ENCODE results near the gene GPR17. TPM values are rescaled to one million over a fixed set of nuclear protein-coding genes. Genes with fewer than 3 reads are reported as not detected.

The GPR17 gene
- total and polyA plus RNA-seq, 4 donors = 0.30 to 1.4 (median 0.40) TPM; not detected in 1

DNA sequence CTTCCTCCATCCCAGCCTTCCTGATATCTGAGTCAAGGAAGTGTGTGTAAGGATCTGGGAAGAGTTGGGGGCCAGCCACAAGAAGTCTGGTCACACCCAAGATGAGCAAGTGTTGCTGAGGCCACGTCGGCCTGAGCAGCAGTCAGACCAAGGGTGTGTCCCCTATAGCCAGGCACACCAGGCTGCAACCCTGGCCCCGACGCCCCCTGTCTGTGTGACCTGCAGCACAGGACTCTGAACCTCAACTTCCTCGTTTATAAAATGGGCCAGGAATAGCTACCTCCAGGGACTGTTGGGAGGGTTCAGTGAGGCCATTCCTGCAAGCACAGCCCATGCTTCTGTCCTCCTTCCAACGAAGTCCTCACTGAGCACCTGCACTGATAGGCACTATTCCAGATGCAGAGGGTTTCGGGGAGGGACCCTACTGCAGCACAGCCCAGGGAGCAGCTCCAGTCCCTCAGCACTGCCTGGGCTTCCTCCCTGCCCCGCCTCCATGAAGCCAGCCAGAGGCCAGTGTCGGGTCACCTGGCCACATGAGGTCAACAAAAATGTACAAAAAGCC, 16.1 kb downstream of the GPR17 start:
- TF ChIP-seq, protein P1, sequence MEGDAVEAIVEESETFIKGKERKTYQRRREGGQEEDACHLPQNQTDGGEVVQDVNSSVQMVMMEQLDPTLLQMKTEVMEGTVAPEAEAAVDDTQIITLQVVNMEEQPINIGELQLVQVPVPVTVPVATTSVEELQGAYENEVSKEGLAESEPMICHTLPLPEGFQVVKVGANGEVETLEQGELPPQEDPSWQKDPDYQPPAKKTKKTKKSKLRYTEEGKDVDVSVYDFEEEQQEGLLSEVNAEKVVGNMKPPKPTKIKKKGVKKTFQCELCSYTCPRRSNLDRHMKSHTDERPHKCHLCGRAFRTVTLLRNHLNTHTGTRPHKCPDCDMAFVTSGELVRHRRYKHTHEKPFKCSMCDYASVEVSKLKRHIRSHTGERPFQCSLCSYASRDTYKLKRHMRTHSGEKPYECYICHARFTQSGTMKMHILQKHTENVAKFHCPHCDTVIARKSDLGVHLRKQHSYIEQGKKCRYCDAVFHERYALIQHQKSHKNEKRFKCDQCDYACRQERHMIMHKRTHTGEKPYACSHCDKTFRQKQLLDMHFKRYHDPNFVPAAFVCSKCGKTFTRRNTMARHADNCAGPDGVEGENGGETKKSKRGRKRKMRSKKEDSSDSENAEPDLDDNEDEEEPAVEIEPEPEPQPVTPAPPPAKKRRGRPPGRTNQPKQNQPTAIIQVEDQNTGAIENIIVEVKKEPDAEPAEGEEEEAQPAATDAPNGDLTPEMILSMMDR (IDR thresholded peaks at IDR 0.05; ENCODE audit: control extremely low read depth, extremely low read depth) = no peak
- no peak for DNase-seq
- H3K27ac ChIP-seq (ENCODE audit: low read depth in 1 of 2, low read length in 1 of 2) = peak overlapping the region; percentile 79

GRCh38 chr2:127662937-127663565, 17.1 kb downstream of the GPR17 start:
- TF ChIP-seq, protein P1 (IDR thresholded peaks at IDR 0.05; ENCODE audit: control extremely low read depth, extremely low read depth) = no peak
- WGBS, 2 donors = 69 to 77% methylated on average over 9 of the region's 9 CpGs
- Histone ChIP-seq H3K36me3 (ENCODE audit: control insufficient read depth in 4 of 4, insufficient read depth in 4 of 4, low read length in 4 of 4) (no peaks in the 10 kb centered on the region), H3K9me3 (ENCODE audit: control insufficient read depth in 4 of 4, insufficient read depth in 3 of 4, low read length in 3 of 4) (peaks cover 0 to 2% (median 0%) of the 10 kb centered on the region in 4 donors), H3K4me3 (no peak overlapping the region), H3K4me1 (ENCODE audit: control insufficient read depth in 5 of 5, insufficient read depth in 5 of 5, low read length in 5 of 5) (peaks cover 0 to 38% (median 0%) of the 10 kb centered on the region in 5 donors), H3K27me3 (ENCODE audit: control insufficient read depth in 3 of 3, insufficient read depth in 3 of 3, low read length in 2 of 3) (peaks cover 0 to 32% (median 20%) of the 10 kb centered on the region in 3 donors), H3K27ac (ENCODE audit: low read depth in 1 of 2, low read length in 1 of 2) (peak overlapping the region; percentile 46 to 50), H3K9ac (ENCODE audit: insufficient read depth in 1 of 2, low read length in 2 of 2) (no peak overlapping the region)
- DNase-seq = no peak
- no peak for ATAC-seq (ENCODE audit: insufficient read depth, low FRiP score)

More for the DNA sequence above, 16.1 kb downstream of the GPR17 start:
- whole genome bisulfite sequencing, 2 donors = 53 to 65% methylated on average over 9 of the region's 9 CpGs
- Histone ChIP-seq H3K36me3 (ENCODE audit: control insufficient read depth in 4 of 4, insufficient read depth in 4 of 4, low read length in 4 of 4) (peaks cover 0 to 4% (median 0%) of the 10 kb centered on the region in 4 donors), H3K4me1 (ENCODE audit: control insufficient read depth in 5 of 5, insufficient read depth in 5 of 5, low read length in 5 of 5) (peaks cover 0 to 44% (median 0%) of the 10 kb centered on the region in 5 donors), H3K4me3 (no peak overlapping the region), H3K9me3 (ENCODE audit: control insufficient read depth in 4 of 4, insufficient read depth in 3 of 4, low read length in 3 of 4) (peaks cover 0 to 2% (median 0%) of the 10 kb centered on the region in 4 donors), H3K9ac (ENCODE audit: insufficient read depth in 1 of 2, low read length in 2 of 2) (no peak overlapping the region), H3K27me3 (ENCODE audit: control insufficient read depth in 3 of 3, insufficient read depth in 3 of 3, low read length in 2 of 3) (peaks cover 0 to 32% (median 20%) of the 10 kb centered on the region in 3 donors)
- ATAC-seq (ENCODE audit: insufficient read depth, low FRiP score) = no peak

DNA sequence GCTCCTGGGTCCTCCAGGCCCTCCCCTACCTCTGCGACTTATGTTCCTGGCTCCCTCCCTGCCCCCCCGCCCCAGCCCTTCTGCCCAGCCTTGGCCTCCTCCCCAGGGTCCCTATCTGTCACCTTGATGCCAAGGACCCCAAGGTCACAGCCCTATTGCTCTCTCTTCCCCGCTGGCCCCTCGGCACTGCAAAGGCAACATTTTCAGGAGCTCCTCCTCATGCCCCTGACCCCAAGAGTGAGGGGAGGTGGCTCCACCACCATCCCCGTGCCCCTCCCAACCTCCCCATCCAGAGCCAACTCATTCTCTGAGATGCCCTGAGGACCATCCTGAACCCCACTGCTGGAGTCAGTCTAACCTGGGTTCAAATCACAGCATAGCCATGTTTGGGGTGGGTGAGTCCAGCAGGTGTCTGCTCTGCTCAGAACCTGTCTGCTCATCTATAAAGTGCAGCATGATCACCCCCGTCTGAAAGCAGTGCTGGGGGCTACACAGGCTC, 17.7 kb downstream of the GPR17 start:
- Histone ChIP-seq H3K9me3 (ENCODE audit: control insufficient read depth in 4 of 4, insufficient read depth in 3 of 4, low read length in 3 of 4) (peaks cover 0 to 2% (median 0%) of the 10 kb centered on the region in 4 donors), H3K4me3 (no peak overlapping the region), H3K9ac (ENCODE audit: insufficient read depth in 1 of 2, low read length in 2 of 2) (no peak overlapping the region), H3K27me3 (ENCODE audit: control insufficient read depth in 3 of 3, insufficient read depth in 3 of 3, low read length in 2 of 3) (peaks cover 0 to 32% (median 20%) of the 10 kb centered on the region in 3 donors), H3K36me3 (ENCODE audit: control insufficient read depth in 4 of 4, insufficient read depth in 4 of 4, low read length in 4 of 4) (no peaks in the 10 kb centered on the region), H3K4me1 (ENCODE audit: control insufficient read depth in 5 of 5, insufficient read depth in 5 of 5, low read length in 5 of 5) (peaks cover 0 to 37% (median 0%) of the 10 kb centered on the region in 5 donors), H3K27ac (ENCODE audit: low read depth in 1 of 2, low read length in 1 of 2) (peak overlapping the region; percentile 46 to 50)
- TF ChIP-seq, protein P1 (IDR thresholded peaks at IDR 0.05; ENCODE audit: control extremely low read depth, extremely low read depth) = no peak
- WGBS, 2 donors = 67 to 77% methylated on average over 6 of the region's 6 CpGs
- DNase-seq = no peak
- ATAC-seq (ENCODE audit: insufficient read depth, low FRiP score) = no peak

Measured in lung (tissue), 12 donors.